ENCODE results near the gene SAFB.

SAFB gene

DNA sequence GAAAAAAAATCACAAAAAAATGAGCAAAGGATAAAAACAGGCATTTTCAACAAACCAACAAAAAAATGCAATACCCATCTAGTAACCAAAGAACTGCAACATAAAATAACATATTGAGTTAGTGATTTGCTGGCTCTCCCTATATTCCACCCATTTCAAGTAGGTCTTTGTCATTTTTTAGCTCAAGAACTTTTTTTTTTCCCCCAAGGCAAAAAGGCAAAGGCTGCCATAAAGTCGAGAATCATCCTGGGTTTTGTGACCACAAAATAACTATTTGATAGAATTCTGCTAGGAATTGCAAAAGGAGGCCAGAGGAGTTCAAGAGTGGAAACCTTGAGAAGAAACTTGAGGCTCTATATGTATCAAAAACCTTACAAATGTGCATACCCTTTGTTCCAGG is 5.8 kb upstream of the SAFB start:
- Histone ChIP-seq H3K27me3 (ENCODE audit: control insufficient read depth, insufficient read depth, low read length) (no peaks in the 10 kb centered on the region), H3K4me1 (ENCODE audit: control insufficient read depth, insufficient read depth, low read length) (0 out of 2 replicates have a peak, but pooled peaks cover 7% of the 10 kb centered on the region), H3K9me3 (ENCODE audit: control insufficient read depth, insufficient read depth, low read length) (no peaks in the 10 kb centered on the region), H3K4me3 (ENCODE audit: low read depth, low read length) (no peak overlapping the region), H3K9ac (ENCODE audit: low read depth, low read length) (no peak overlapping the region), H3K27ac (ENCODE audit: low read depth, low read length) (no peak overlapping the region), H3K36me3 (ENCODE audit: control insufficient read depth, insufficient read depth, low read length) (peaks cover 85% of the 10 kb centered on the region)

DNA sequence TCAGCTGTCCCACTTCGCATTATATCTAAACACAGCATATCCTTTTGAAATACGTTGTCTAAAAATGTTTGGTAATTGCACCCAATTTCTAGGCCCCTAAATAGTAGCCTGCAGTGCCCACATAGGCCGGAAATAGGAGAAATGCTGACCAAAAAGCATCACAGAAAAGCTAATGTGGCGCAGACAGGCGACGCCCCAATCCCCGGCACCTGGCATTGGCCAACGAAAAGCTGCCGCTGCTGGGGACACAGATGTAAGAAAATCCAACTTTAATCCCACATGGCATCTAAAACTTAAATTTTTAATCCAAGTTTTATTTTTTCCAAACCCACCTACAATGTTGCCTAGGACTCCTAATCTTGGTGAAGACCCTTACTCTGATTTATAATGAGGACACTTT is 4.3 kb upstream of the SAFB start:
- Histone ChIP-seq H3K4me3 (ENCODE audit: low read depth, low read length) (no peak overlapping the region), H3K4me1 (ENCODE audit: control insufficient read depth, insufficient read depth, low read length) (0 out of 2 replicates have a peak, but pooled peaks cover 7% of the 10 kb centered on the region), H3K9me3 (ENCODE audit: control insufficient read depth, insufficient read depth, low read length) (no peaks in the 10 kb centered on the region), H3K27me3 (ENCODE audit: control insufficient read depth, insufficient read depth, low read length) (no peaks in the 10 kb centered on the region), H3K27ac (ENCODE audit: low read depth, low read length) (no peak overlapping the region), H3K9ac (ENCODE audit: low read depth, low read length) (no peak overlapping the region), H3K36me3 (ENCODE audit: control insufficient read depth, insufficient read depth, low read length) (peaks cover 70% of the 10 kb centered on the region)

DNA sequence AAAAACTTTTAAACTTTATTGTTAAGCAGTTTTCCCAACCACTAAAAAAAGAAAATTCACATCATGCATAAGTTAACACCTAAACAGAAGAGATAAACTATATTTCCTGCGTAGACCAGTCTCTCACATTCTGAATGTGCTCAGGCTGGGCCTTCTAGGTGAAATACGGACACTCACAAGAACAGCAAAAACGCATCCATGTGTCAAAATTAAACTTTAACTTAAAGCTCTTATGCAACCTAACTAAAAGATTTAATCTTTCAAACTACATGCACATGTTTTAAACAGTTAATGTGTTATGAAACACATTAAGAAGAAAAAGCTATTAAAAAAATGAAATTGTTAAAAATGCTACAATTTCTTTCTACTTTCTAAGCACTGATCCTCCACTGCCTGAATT is 2.9 kb upstream of the SAFB start:
- H3K36me3 ChIP-seq (ENCODE audit: control insufficient read depth, insufficient read depth, low read length), result peaks cover 60% of the 10 kb centered on the region
- H3K4me3 ChIP-seq (ENCODE audit: low read depth, low read length), result no peak overlapping the region
- no peak overlapping the region for H3K9ac ChIP-seq (ENCODE audit: low read depth, low read length)
- H3K4me1 ChIP-seq (ENCODE audit: control insufficient read depth, insufficient read depth, low read length), result peaks cover 13% of the 10 kb centered on the region
- H3K27ac ChIP-seq (ENCODE audit: low read depth, low read length), result no peak overlapping the region
- H3K27me3 ChIP-seq (ENCODE audit: control insufficient read depth, insufficient read depth, low read length), result no peaks in the 10 kb centered on the region
- no peaks in the 10 kb centered on the region for H3K9me3 ChIP-seq (ENCODE audit: control insufficient read depth, insufficient read depth, low read length)

DNA sequence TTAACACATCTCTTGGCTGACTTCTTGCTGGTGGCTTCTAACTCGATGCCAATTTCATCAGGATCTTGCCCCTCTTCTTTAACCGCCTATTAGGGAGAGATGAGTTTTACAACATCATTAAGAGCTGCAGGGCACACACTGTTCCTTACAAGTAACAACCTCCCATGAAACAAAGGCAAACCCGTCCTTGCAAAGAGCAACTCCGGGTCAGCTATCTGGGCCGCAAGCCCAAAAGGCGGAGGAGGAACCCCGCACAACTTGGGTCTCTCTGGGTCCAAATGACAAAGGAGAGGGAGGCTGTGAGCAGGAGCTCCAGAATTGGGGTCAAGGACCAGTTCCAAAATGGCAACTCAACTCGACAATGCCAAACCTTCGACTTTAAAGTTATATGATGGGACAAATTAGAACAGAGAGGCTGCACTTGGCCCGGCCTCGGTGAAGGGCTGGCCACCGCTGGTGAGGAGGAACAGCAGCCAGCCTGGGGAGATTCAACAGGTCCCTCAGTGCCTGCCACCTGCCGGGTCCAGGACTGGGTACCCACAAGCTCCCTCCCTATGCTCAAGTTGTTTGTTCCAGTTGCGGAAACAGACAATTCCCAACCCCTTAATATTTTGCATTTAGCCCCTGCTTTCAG is 1.5 kb upstream of the SAFB start:
- peak overlapping the region; percentile 83 for H3K4me3 ChIP-seq (ENCODE audit: low read depth, low read length)
- peaks cover 60% of the 10 kb centered on the region for H3K36me3 ChIP-seq (ENCODE audit: control insufficient read depth, insufficient read depth, low read length)
- peak overlapping the region; percentile 45; the same call in 1 of the 2 replicates for H3K9ac ChIP-seq (ENCODE audit: low read depth, low read length)
- peaks cover 19% of the 10 kb centered on the region for H3K4me1 ChIP-seq (ENCODE audit: control insufficient read depth, insufficient read depth, low read length)
- no peak overlapping the region for H3K27ac ChIP-seq (ENCODE audit: low read depth, low read length)
- no peaks in the 10 kb centered on the region for H3K9me3 ChIP-seq (ENCODE audit: control insufficient read depth, insufficient read depth, low read length)
- H3K27me3 ChIP-seq (ENCODE audit: control insufficient read depth, insufficient read depth, low read length), result no peaks in the 10 kb centered on the region

DNA sequence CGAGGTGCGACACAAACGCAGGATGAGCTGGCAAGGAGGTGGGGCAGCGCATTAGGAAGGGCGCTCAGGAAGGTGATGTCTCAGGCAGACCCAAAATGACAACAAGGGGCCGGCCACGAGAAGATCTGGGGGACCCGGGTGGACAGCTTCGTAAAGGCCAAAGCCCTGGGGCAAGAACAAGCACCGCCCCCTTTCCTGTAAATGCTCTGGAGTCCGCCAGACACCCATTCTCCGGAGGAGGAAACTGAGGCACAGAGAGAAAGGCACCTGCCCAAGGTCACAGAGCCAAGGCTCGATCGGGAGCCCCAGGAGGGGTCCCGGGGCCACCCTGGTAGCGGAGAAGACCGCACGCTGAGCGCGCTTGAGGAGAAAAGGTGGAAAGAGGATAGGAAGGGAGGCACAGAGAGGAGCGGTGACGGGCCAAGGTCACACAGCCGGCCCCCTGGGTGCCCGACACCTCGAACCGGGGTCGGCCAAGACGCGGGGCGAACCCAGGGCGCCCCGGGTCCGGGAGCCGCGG is 878 bp upstream of the SAFB start:
- Histone ChIP-seq H3K4me1 (ENCODE audit: control insufficient read depth, insufficient read depth, low read length) (peaks cover 19% of the 10 kb centered on the region), H3K9ac (ENCODE audit: low read depth, low read length) (peak overlapping the region; percentile 45), H3K27ac (ENCODE audit: low read depth, low read length) (peak overlapping the region; percentile 96), H3K27me3 (ENCODE audit: control insufficient read depth, insufficient read depth, low read length) (no peaks in the 10 kb centered on the region), H3K4me3 (ENCODE audit: low read depth, low read length) (peak overlapping the region; percentile 83), H3K36me3 (ENCODE audit: control insufficient read depth, insufficient read depth, low read length) (peaks cover 63% of the 10 kb centered on the region), H3K9me3 (ENCODE audit: control insufficient read depth, insufficient read depth, low read length) (no peaks in the 10 kb centered on the region)

DNA sequence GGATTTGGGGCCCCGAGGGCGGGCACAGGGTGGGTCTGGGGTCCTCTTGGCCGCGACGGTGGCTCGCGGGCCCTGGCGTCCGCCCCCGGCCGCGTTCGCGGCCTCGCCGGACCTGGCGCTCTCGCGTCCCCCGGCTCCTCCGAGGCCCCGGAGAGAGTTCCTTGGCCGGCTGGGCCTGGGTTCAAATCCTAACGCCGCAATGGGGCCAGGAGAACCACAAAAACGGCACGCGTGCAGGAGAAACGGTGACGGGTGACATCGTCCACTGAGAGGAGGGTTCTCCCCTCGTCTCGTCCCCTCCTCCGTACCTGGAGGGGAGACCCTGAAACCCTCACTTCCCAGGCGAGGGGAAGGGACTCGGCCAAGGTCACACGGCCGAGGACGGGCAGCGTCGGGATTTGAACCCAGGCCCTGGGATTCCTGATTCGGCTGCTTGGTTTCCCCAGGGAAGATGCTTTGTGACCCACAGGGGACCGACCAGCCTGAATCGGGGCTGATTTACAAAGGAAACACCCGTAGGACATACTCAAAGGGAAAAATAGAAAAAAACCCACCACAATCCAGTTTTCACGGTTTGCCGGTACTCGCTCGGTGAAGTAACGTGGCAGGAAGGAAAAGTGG is 624 bp downstream of the SAFB start:
- Histone ChIP-seq H3K9me3 (ENCODE audit: control insufficient read depth, insufficient read depth, low read length) (no peaks in the 10 kb centered on the region), H3K27me3 (ENCODE audit: control insufficient read depth, insufficient read depth, low read length) (no peaks in the 10 kb centered on the region), H3K27ac (ENCODE audit: low read depth, low read length) (peak overlapping the region; percentile 96), H3K4me3 (ENCODE audit: low read depth, low read length) (peak overlapping the region; percentile 83), H3K36me3 (ENCODE audit: control insufficient read depth, insufficient read depth, low read length) (peaks cover 65% of the 10 kb centered on the region), H3K9ac (ENCODE audit: low read depth, low read length) (peak overlapping the region; percentile 93), H3K4me1 (ENCODE audit: control insufficient read depth, insufficient read depth, low read length) (peaks cover 19% of the 10 kb centered on the region)

DNA sequence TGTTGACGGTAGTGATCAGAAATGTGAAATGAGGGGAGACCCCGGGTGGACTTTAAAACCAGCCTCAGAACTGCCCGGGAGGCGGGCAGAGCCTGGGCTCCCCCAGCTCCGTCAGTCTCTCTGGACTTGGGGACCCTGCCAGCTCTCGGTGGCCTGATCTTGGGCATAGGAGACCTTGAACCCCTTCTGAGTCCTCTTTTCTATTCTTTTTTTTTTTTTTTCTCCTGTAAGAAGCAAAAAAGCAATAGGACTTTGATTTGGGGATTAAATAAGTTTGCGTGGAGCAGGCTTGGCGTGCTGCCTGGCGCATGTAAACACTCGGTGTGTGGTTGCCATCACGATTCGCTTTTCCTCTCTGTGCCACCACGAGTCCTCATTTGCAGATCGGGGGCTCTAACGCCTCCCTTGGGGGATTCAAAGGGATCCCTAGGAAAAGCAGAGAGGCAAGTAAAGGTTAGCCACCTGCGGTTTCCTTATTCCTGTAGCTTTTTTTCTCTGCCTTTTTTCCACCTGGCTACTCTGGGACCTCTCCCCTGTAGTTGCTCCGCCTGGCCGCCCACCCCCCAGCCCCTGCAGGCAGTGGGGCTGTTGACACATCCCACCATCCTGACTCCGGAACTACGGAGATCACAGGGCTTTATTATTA is 1.3 kb downstream of the SAFB start:
- Histone ChIP-seq H3K4me1 (ENCODE audit: control insufficient read depth, insufficient read depth, low read length) (peaks cover 19% of the 10 kb centered on the region), H3K36me3 (ENCODE audit: control insufficient read depth, insufficient read depth, low read length) (peaks cover 65% of the 10 kb centered on the region)

DNA sequence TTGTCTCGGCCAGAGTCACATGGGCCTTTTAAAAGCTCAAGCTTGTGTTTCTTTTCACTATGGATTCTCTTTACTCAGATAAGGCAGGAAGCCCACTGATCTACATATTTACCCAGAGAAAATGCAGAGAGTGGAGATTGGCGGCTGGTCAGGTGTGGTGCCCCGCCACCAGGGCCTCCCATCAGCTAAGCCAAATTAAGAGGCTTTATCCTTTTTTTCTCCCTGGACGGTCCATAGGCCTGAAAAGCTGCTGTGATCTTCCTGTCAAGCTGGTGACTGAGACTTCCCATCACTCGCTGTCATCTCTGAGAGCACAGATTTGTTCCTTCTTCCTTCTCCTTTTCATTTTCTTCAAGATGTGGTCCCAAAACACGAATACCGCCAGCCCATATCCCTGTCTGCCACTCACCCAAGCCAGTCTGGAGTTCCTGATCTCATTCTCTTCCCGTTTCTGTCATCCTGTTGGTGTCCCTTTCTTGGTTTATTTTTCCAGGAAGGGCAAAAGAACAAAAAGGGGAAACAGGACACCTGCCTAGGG is 1.9 kb downstream of the SAFB start:
- Histone ChIP-seq H3K4me1 (ENCODE audit: control insufficient read depth, insufficient read depth, low read length) (peaks cover 19% of the 10 kb centered on the region), H3K4me3 (ENCODE audit: low read depth, low read length) (peak overlapping the region; percentile 83), H3K36me3 (ENCODE audit: control insufficient read depth, insufficient read depth, low read length) (peaks cover 67% of the 10 kb centered on the region), H3K9me3 (ENCODE audit: control insufficient read depth, insufficient read depth, low read length) (no peaks in the 10 kb centered on the region), H3K27ac (ENCODE audit: low read depth, low read length) (peak overlapping the region; percentile 56), H3K9ac (ENCODE audit: low read depth, low read length) (peak overlapping the region; percentile 93; the same call in 1 of the 2 replicates), H3K27me3 (ENCODE audit: control insufficient read depth, insufficient read depth, low read length) (no peaks in the 10 kb centered on the region)

More for the DNA sequence above, 1.3 kb downstream of the SAFB start:
- Histone ChIP-seq H3K27me3 (ENCODE audit: control insufficient read depth, insufficient read depth, low read length) (no peaks in the 10 kb centered on the region), H3K4me3 (ENCODE audit: low read depth, low read length) (peak overlapping the region; percentile 83), H3K9me3 (ENCODE audit: control insufficient read depth, insufficient read depth, low read length) (no peaks in the 10 kb centered on the region), H3K9ac (ENCODE audit: low read depth, low read length) (peak overlapping the region; percentile 93), H3K27ac (ENCODE audit: low read depth, low read length) (peak overlapping the region; percentile 56)

DNA sequence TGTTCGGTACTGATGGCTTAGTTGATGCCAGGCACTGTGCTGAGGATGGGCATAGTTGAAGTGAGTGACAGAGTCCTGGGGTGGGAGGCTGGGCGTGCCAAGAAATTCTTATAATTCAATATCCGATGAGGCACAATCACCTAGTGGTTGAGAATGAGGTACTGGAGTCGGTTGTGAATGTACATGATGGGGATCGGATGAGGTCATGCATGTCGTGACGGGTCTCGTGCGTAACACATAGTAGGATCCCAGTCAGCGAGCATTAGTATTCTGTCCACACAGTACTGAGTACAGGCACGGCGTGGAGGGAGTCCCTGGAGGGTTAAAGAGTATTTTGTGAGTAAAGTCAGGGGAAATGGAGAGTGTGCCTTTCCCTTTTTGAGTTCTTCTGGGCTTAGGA is 2.8 kb downstream of the SAFB start:
- Histone ChIP-seq H3K27me3 (ENCODE audit: control insufficient read depth, insufficient read depth, low read length) (no peaks in the 10 kb centered on the region), H3K4me3 (ENCODE audit: low read depth, low read length) (no peak overlapping the region), H3K4me1 (ENCODE audit: control insufficient read depth, insufficient read depth, low read length) (peaks cover 19% of the 10 kb centered on the region), H3K9ac (ENCODE audit: low read depth, low read length) (no peak overlapping the region), H3K27ac (ENCODE audit: low read depth, low read length) (no peak overlapping the region), H3K36me3 (ENCODE audit: control insufficient read depth, insufficient read depth, low read length) (peaks cover 66% of the 10 kb centered on the region), H3K9me3 (ENCODE audit: control insufficient read depth, insufficient read depth, low read length) (no peaks in the 10 kb centered on the region)

DNA sequence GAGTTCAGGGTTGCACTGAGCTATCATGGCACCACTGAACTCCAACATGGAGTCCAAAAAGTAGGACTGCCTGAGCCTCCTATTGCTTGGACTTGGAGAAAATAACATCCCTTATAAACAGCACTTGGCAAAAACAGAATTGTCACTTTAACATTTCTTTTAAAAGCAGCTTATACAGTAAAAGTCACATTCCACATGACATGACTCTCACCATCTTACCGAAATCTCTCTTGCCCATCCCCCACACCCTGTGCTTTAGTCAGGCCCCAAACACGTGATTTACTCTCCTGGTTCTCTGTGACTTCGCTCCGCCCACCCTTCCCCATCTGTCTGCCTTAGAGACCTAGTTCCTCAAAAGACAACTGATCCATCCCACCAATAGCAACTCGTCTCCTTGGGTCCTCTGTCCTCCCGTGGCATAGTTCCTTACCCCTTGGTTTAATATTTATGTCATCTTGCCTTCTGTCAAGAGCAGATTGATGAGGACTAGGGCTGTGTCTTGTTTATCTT is 4.6 kb downstream of the SAFB start:
- Histone ChIP-seq H3K36me3 (ENCODE audit: control insufficient read depth, insufficient read depth, low read length) (peaks cover 68% of the 10 kb centered on the region), H3K9me3 (ENCODE audit: control insufficient read depth, insufficient read depth, low read length) (no peaks in the 10 kb centered on the region), H3K27ac (ENCODE audit: low read depth, low read length) (no peak overlapping the region), H3K9ac (ENCODE audit: low read depth, low read length) (no peak overlapping the region), H3K27me3 (ENCODE audit: control insufficient read depth, insufficient read depth, low read length) (no peaks in the 10 kb centered on the region), H3K4me3 (ENCODE audit: low read depth, low read length) (no peak overlapping the region), H3K4me1 (ENCODE audit: control insufficient read depth, insufficient read depth, low read length) (peaks cover 12% of the 10 kb centered on the region)

Measured in HUES48 (cell line).